Retinal pigment epithelial cell (primary cell): ENCODE data around the gene C3orf20.
"Not testable (repeated sequence)": the region's sequence is repeated elsewhere in the genome, so short reads cannot be mapped to it uniquely, and the experiment has no call there.

Experiments used
- DNase-seq: peaks from one replicate; pipeline ENCODE4 v3.0.0-alpha.2; 2010; ENCODE audit warnings: low read depth
- H3K4me3 ChIP-seq: 2 replicates; pipeline ENCODE4 v1.5.1; 2011; ENCODE audit warnings: mild to moderate bottlenecking, low read length, control low read depth, moderate library complexity
- TF ChIP-seq, protein P1 (sequence below): conservative IDR thresholded peaks from 2 replicates; pipeline ENCODE4 v1.5.1; 2011; ENCODE audit warnings: low read depth, low read length, control low read depth, inconsistent platforms

The C3orf20 gene

DNA sequence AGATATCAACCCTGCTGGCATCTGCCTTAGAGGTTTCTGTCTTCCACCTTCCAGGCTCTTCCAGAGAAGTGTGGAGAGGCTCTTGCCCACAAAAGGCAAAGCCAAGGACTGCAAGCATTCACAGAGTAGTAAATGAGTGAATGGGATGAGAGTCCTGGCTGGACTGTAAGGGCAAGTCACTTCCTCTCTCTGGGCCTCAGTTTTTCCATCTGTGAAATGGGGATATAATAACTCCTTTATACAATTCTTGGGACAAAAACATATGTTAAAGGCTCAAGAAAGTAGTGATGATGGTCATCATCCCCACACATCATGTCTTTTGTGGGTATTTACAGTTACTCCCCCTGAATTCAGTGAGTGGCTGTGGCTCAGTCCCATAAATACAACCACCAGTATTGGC lies 133.1 kb downstream of the C3orf20 start:
- no peak for DNase-seq
- H3K4me3 ChIP-seq: no peak overlapping the region
- TF ChIP-seq, protein P1, sequence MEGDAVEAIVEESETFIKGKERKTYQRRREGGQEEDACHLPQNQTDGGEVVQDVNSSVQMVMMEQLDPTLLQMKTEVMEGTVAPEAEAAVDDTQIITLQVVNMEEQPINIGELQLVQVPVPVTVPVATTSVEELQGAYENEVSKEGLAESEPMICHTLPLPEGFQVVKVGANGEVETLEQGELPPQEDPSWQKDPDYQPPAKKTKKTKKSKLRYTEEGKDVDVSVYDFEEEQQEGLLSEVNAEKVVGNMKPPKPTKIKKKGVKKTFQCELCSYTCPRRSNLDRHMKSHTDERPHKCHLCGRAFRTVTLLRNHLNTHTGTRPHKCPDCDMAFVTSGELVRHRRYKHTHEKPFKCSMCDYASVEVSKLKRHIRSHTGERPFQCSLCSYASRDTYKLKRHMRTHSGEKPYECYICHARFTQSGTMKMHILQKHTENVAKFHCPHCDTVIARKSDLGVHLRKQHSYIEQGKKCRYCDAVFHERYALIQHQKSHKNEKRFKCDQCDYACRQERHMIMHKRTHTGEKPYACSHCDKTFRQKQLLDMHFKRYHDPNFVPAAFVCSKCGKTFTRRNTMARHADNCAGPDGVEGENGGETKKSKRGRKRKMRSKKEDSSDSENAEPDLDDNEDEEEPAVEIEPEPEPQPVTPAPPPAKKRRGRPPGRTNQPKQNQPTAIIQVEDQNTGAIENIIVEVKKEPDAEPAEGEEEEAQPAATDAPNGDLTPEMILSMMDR: no peak

DNA sequence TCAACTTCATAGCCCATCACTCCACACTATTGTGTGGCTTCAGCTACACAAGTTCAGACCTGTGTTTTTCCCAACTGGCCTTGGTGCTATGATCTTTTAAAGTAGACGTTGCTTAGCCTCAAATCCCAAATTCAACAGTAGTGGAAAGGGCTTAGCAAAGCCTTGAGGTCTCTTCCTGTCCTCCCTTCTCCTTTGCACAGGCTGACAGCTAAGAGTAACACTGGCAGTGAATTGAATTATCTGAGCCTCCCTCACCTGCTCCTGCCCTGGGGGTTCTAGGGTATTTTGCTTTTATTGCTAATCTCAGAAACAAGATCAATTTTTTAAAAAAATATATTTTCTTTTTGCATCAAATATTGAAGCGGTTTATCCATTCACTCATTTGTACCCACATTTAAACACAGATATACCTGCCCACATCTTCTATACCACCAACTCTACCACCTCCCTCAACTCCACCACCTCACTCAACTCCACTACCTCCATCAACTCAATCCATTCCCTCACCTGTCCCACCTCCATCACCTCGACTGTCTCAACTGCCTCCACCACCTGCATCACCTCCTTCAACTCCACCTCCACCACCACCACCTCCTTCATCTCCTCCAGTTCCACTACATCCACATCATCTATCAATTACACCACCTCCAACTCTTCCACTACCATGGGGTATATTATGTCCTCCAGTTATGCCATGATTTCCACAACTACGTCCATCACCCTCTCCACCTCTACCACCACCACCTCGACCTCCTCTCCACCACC lies 133.7 kb downstream of the C3orf20 start:
- no peak for DNase-seq
- TF ChIP-seq, protein P1: no peak
- no peak overlapping the region for H3K4me3 ChIP-seq

DNA sequence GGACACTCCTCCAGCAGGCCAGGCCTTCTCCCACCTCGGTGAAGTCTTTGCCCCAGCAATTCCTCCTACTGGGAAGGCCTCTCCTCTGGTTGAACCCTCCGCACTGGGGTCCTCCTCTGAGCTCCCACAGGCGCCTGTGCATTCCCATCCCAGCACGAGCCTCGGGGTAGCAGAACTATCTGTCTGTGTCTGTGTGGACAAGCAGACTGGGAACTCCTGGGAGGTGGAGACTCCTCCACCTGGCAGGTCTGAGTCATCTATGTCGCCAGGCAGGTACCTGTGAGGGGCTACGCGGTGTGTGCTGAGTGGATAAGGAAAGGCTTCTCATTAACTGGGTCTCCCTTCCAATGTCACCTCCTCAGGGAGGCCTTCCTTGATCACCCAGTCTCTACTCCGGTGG lies 134.7 kb downstream of the C3orf20 start:
- not testable (repeated sequence) for DNase-seq

DNA sequence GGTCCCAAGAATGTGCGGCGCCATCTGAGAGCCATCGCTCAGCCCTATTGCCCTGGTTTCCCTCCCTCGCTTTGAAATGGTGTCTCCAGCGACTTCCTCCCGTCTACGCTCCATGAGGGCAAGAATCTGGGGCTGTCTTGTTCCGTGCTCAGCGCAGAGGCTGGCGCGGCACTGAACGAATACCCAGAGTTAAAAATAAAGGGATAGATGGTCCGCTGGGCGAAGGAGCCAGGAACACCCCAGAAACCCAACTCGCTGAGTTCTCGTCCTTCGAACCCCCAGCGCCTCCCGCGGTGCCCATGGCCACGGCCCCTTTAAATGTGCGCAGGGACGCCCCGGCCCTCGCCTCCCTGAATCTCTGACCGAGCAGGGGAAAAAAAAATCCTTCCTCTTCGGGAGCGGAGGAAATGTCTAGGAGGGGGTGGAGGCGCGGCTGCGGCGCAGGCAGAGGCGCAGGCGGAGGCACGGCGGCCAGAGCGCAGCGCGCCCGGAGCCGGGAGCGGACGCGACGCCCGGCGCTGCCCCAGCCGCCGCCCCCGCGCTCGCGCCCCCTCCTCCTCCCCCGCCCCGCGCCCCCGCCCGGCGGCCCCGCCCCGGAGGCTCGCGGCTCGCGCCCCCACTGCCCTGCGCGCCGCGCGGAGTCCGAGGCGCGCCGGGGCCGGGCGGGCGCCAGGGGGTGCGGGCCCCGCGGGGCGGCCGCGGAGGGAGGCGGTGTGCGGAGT lies 135.3 kb downstream of the C3orf20 start:
- TF ChIP-seq, protein P1: no peak
- no peak overlapping the region for H3K4me3 ChIP-seq
- DNase-seq: no peak

More for the DNA sequence above, 134.7 kb downstream of the C3orf20 start:
- not testable (repeated sequence) for H3K4me3 ChIP-seq

DNA sequence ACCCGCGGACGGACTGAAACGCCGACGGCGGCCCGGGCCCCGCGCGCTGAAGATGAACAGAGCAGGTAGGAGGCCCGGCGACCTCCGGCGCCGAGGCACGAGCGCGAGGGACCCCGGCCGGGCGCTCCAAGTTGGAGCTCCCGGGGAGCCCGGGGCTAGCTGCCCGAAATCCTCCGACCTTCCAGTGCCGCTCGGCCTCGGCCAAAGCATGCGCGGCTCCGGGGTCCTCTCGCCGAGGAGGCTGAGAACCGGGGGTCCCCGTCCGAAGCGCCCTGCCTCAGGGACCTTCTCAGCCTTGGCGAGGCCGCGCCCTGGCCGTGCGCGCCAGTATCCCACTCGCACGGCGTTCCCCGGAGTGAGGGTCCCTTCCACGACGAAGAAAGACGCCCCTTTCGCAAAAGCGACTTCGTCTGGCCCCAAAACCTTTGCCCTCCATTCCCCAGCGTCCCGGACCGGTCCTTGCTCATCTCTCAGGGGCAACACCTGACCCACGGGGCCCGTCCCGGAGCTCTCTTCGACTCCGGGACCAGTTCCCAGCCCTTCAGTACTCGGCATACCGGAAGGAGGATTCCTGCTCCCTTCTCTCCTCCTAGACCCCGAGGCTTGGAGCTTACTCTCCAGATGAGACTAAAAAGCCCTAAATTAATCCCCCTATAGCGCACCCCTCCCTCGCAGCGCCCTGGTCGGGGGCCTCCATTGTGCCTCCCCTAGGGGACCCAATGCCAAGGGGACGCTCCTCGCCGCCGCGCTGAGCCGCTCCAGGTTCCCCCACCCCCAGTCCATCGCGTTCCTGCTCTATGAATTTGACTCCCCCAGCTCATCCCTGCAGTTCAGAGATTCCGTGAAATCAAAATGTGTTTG lies 136.1 kb downstream of the C3orf20 start:
- DNase-seq: no peak
- TF ChIP-seq, protein P1: no peak

DNA sequence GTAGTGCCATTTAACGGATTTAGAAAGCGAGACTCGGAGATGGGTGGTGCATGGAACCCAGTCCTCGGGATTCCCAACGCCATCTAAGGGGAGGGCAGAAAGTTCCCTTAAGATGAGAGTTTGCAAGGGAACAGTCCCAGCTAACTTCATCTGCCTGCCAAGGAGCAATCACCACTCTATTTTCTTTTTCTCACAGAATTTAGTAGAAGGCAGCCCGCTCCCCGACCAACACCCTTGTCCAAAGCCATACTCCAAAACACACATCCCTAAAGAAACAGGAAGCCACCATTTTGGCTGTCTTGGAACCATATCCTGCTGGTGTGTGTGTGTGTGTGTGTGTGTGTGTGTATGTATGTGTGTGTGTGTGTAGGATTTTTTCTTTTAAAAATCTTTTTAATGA lies 136.7 kb downstream of the C3orf20 start:
- DNase-seq: no peak
- H3K4me3 ChIP-seq: no peak overlapping the region
- TF ChIP-seq, protein P1: no peak

More for the DNA sequence above, 136.1 kb downstream of the C3orf20 start:
- H3K4me3 ChIP-seq: no peak overlapping the region

DNA sequence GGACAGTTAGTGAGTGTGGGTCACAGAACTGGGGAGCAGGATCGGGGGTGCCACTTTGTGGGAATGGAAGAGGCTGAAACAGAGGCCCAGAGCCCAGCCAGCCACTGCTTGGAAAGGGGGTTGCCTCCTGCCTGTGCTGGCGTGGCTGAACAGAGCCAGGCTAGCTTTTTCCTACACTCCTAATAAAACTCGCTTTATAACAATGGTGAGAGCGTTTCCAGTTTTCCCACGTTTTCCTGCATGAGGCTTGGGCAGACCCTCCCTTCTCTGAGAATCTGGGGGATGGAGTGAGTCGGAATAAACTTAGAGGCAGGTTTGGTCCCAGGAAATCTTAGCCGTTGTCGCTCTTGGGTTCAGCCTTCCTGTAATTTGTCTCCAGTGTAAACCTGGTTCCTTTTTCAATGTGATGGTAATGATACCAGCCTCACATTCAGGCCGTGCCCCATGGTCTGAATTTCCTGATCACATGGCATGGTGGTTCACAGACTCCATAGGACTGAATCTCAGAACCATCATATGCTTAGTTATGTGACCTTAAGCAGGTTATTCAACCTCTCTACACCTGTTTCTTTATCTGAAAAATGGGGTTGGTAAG lies 137.4 kb downstream of the C3orf20 start:
- TF ChIP-seq, protein P1: no peak
- no peak for DNase-seq
- H3K4me3 ChIP-seq: no peak overlapping the region
